Hair follicle dermal papilla cell (primary cell): ENCODE results near the gene UNC93B1. TPM values are rescaled to one million over a fixed set of nuclear protein-coding genes. Genes with fewer than 3 reads are reported as not detected.

ENCODE experiments used
- small RNA-seq: library from RNA; depleted of rRNA; stranded (forward); fragments of <200 nt; gene quantifications from one replicate; pipeline ENCODE3, GENCODE V24; 2012
- total RNA-seq: library from RNA; depleted of rRNA; stranded (reverse); fragments of >200 nt; gene quantifications from 2 replicates; pipeline ENCODE4 v1.2.3, GENCODE V29; 2012

UNC93B1 gene
- 40.9 and 44.1 TPM in 2 replicates for total RNA-seq

GRCh38 chr11:68003846-68004550 is at the start of gene UNC93B1:
TSS of gene UNC93B1 (minus strand) at chr11:68004097. CDS start at chr11:68004043, 54 bp downstream.

GRCh38 chr11:68038718-68039525 is 35.0 kb upstream of the UNC93B1 start, which contains the start of gene TCIRG1:
TSS of gene TCIRG1 (plus strand) at chr11:68039025. CDS start at chr11:68041272, 2,247 bp downstream.

GRCh38 chr11:68030318-68031143 is 26.6 kb upstream of the UNC93B1 start, which contains the start of gene NDUFS8:
TSS of gene NDUFS8 (plus strand) at chr11:68030681. CDS start at chr11:68032152, 1,471 bp downstream.

GRCh38 chr11:68010090-68011041 is 6.5 kb upstream of the UNC93B1 start, which contains the start of gene ALDH3B1:
TSS of gene ALDH3B1 (plus strand) at chr11:68010327. CDS start at chr11:68015298, 4,971 bp downstream.

Small RNA genes lying within 50 kb of the gene (small RNA-seq; reads per million reads assigned to genes)
- gene MIR6753: not detected

Other genes starting within 250 kb of the UNC93B1 start
- 56.6 and 70.8 TPM in 2 replicates for gene ALDH3B1, start 6.2 kb upstream of the UNC93B1 start, total RNA-seq
- gene NDUFS8, start 26.6 kb upstream of the UNC93B1 start, total RNA-seq: 54.4 and 68.1 TPM in 2 replicates
- 109 and 131 TPM in 2 replicates for gene TCIRG1, start 34.9 kb upstream of the UNC93B1 start, total RNA-seq
- gene CHKA, start 117.3 kb upstream of the UNC93B1 start, total RNA-seq: 10.0 and 14.3 TPM in 2 replicates
- 24.2 and 27.6 TPM in 2 replicates for gene KMT5B, start 209.2 kb upstream of the UNC93B1 start, total RNA-seq